Retina (tissue), 1 donor: ENCODE measurements around the gene SLC2A13.
"Not testable (repeated sequence)": the region's sequence is repeated elsewhere in the genome, so short reads cannot be mapped to it uniquely, and the experiment has no call there.

ENCODE experiments used
- DNase-seq: peaks from one replicate; pipeline ENCODE4 v3.0.0-alpha.2; 2016

Gene SLC2A13

DNA sequence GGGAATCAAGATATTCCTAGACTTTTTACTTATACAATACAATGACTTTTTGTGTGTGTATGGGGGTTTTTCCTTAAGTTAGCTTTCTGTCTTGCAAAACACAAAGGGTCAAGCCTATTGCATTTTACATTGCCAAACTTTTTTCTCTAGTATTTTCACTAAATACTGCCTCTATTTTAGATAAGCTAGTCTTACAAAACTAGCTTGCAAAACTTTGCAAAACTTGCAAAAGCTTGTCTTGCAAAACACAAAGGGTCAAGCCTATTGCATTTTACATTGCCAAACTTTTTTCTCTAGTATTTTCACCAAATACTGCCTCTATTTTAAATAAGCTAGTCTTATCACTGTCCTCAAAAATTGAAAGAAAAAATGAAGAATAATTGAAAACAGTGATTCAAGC lies 183.3 kb downstream of the SLC2A13 start:
- DNase-seq = not testable (repeated sequence)

GRCh38 chr12:39920647-39921046 lies 185.2 kb downstream of the SLC2A13 start:
- no peak for DNase-seq

GRCh38 chr12:39920222-39920621 lies 185.7 kb downstream of the SLC2A13 start:
- DNase-seq = no peak

DNA sequence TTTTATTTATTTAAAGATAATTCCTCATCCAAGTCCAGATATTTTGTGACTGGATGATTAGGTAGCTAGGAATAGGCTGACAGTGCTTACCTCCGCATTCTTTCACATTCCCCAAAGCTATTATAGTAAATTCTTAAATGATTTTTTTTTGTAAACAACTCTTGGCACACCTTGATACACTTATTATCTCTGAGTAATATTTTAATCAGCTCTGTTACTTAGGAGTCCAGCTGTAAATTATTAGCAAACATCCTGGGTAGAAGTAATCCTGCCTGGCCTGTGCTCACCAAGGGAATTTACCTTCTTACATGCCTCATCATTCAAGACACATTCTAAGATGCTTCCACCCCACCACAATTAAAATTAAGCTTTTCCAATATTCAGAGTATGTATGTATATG lies 186.1 kb downstream of the SLC2A13 start:
- no peak for DNase-seq

- no peak for DNase-seq
Measured at GRCh38 chr12:39915249-39915648, 190.6 kb downstream of the SLC2A13 start.

DNA sequence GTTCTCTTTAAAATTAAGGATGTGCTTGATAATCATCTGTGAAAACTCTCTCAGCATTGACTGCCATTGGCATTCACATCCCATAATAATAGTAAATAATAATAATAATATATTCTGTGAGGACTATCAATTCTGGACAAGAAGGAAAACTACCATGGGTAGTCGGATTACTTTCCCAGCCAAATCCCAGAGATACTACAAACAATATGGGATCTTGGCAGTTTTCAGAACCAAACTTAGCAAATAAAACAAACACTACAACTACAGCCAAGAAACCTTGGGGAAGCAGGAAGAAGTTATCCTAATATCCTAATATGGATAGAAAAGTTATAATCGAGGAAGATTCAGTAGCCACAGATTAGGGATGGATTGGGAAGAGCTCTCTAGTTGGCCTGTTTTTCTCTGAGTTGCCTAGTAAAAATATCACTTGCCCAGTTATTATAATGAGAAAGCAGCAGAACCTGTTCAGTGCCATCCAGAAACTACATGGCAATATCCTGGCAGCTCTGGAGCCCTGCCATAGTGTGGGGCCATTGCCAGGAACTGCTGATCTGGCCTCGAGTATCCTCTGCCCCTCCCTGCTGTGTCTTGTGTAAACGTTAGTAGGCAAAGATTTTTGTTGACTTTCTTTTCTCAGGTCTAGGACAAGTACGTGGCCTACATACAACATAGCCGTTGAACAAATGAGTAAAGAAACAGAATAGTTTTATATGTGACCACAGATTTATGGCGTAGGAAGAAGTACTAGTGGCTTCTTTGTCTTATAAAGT lies 193.5 kb downstream of the SLC2A13 start:
- DNase-seq = no peak

- no peak for DNase-seq
Measured at GRCh38 chr12:39906237-39906636, 199.6 kb downstream of the SLC2A13 start.

DNA sequence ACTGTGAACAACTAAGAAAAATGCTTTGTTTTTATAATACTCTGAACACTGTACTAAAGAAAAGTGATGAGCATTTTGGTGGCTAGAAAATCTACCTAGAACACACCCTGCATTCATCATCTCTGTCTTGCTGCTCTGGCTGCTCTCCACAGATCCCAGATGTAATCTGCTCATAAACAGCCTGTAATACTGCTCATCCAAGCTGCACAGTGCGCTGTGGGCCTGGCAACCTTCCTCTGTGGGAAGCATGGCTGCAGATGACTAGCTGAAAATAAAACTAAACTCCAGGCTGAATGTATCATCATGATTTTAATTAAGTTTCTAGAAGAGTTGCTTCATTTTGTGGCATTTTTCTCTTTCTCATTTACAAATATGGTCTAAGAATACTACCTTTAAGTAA lies 200.7 kb downstream of the SLC2A13 start:
- no peak for DNase-seq

DNA sequence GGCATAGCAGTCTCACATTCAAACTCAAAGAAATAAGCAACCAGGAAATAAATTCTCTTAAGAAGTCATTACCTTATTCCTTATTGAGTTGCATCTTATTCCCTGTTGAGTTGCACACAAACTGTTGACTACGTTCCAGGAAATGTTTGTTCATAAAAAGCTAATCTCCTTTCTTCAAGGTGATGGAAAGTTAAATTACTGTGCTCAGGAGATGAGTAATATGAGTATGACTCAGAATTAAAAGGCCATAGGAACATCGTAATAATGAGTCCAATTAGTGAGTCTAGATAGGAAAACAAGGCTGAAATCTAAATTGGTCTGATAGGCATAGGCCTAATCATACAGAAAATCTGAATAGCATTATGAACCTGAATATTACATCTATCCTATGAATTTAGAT lies 203.1 kb downstream of the SLC2A13 start:
- DNase-seq = no peak

GRCh38 chr12:39897315-39897714 lies 208.6 kb downstream of the SLC2A13 start:
- DNase-seq = no peak

DNA sequence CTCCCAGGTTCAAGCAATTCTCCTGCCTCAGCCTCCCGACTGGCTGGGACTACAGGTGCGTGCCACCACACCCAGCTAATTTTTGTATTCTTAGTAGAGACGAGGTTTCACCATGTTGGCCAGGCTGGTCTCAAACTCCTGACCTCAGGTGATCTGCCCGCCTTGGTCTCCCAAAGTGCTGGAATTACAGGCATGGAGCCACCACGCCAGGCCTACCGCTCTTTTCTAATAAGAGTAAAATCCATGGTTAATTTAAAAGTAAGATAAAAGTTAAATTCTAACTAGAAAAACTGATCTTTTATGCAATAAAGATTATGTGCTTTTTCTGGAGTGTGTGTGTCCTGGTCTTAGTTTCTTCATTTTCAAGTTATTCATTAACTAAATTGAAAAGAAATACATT lies 212.5 kb downstream of the SLC2A13 start:
- DNase-seq = not testable (repeated sequence)

DNA sequence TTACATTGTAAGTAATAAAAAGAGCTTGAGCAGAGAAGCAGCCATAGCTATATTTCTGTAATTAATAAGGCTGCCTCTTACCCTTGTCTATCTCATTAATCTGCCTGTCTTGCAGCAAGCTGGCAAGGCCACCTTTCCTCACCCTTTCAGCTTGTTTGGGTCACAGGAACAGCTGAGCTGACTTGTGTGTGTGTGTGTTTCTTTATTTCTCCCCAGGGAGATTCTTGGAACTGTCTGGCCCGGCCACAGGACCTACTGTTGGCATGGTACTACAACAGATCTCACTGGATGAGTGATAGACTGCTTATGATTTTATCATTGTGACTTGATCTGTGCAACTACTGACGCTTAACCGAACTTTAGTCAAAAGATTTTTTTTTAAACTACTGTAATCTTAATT lies 213.7 kb downstream of the SLC2A13 start:
- DNase-seq = peak; percentile 28

DNA sequence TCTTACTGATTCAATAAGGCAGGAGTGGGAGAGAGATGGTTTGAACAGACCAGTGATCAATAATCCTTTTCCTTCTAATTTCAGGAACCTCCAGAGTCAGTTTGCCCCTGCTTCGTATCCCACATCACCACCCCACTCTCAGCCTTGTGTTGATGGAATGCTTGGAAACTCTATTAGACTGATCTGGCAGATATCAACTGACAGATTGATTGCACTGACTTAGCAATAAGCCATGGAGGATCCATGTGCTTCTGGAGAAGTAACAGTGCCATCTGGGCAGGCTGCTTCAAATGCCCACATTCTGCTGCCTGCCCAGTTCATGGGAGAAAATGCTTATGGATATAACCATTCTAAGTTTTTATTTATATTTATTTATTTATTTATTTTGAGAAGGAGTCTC lies 218.0 kb downstream of the SLC2A13 start:
- DNase-seq = no peak

DNA sequence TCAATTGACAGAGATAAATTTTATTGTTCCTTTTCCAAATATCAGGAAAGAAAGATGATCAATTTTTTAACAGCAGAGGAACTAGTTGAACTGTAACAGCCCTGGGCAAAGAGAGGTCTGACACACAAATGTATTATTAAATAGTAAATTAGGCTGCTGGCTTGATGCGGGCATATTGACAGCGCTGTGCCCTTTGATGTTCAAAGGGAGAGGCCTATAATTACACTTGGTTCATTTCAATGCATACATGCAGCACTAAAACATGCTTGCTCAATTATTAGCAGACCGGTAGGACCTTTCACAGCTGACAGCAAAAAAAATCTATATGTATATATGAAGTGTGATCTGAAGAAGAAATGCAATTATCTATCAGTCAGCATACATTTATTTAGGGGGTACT lies 219.8 kb downstream of the SLC2A13 start:
- no peak for DNase-seq

DNA sequence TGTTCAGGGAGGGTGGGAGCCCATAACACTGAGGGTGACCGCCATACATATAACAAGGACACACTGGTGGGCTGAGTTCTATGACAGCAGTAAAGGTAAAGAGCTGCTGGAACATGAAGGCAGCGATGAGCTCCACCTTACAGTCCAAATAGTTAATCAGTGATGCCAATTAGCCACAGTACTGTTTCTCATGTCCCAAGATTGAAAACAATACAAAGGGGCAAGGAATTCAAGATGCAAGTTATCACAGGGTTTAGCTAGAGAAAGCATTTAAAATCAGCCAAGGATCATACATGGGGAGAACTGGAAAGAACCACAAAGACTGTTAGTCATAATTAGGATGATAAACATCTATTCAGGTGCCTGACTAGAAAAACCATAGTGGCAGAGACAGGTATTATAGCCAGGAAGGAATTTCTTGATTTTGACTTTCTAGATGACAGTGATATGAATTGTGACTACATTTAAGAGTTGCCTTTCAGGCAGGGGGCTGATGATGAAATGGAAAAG lies 221.2 kb downstream of the SLC2A13 start:
- DNase-seq = no peak

GRCh38 chr12:39883411-39883810 lies 222.5 kb downstream of the SLC2A13 start:
- no peak for DNase-seq

- no peak for DNase-seq
Measured at GRCh38 chr12:39878753-39879152, 227.1 kb downstream of the SLC2A13 start.

DNA sequence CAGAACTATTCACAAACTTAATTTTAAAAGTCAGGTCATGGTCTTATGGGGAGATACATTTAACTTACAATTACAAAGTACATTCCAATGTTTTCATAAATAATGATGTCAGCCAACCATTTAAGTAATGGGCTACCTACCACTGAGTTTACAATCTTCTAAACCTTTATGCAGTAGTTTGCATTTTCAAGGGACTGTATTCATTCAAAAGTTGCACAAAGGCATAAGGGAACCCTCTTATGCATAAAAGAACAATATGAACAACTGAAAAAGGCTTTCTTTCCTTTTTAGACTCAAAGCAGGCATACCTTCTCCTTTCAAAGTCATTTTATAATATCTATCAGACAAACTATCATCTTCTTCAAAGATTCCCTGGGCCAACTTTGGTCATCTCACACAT lies 230.2 kb downstream of the SLC2A13 start:
- no peak for DNase-seq

DNA sequence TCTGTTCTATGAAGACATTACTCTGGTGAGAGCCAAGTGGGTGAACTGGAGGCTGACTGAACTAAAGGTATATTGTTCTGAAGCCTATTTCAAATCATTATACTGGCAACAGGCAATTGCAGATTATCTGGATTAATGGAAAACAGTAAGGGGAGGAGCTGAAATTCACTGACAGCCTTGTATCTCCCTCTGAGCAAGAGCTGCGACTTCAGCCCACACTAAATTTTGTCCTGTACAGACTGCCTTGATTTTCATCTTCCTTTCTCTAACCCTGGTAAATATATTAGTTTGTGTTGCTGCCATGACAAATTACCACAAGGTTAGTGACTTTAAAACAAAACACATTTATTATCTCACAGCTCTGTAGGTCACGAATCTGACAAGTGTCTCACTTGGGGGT lies 231.1 kb downstream of the SLC2A13 start:
- DNase-seq = no peak

DNA sequence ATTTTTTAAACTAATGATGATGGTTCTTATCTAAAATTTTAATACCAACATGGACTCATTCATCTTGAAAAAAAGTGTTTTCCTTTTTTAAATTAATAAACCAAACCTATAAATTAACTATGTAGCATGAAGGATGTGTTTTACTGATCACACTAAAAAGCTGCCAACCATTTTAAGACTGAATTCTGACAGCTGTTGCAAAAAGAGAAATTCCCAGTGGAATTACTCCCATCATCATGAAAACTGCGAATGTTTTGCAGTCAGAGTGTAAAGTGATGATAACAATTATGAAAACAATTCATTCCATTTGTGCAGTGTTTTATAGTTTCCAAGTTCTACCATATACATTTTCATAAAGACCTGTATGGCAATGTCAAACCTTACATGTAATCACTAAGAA lies 232.8 kb downstream of the SLC2A13 start:
- DNase-seq = no peak

GRCh38 chr12:39872425-39872824 lies 233.5 kb downstream of the SLC2A13 start:
- DNase-seq = peak; percentile 33

DNA sequence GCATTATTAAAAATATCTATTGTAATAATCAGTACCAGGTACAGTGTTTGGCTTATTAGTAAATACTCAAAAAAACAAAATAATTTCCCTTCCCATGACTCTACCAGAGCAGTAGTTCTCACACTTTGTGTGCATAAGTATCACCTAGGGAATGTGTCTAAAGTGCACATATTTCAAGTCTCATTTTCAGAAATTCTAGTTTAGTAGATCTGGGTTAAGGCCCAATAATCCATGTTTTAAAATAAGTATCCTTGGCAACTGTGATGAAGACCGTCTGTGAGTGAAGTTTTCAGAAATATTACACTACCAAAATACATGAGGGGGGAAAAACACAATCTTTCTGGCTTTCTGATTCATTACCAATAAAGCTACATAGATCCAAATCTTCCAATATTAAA lies 237.6 kb downstream of the SLC2A13 start:
- DNase-seq = no peak

DNA sequence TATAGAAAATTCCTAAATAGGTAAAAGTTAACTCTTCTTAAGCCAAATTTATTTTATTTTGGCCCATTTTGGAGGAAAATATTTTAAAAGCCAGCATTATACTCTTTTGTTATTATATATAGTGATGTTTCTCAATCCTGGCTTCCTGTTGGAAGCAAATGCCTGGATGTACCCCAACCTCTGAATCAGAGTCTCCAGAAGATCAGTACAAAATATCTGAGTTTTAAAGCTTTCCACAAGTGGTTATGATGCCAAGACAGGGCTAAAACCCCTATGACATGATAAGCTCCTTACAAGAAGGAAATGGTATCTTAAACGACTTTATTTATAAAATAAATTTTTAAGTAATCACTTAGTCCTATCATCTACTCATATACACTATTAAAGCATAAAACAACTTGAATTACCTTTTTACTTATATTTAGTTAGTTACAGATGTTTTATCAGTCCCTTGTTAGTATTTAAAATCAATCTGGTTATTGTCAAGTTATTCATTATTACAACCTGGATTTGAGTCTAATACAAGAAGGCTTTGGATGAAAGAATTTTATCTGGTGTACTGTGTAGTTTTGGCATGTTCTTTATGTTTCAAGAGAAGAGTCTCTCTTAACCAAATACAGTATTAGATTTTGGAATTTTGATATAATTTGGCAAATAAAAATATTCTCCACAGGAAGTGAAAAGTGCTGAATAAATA lies 238.1 kb downstream of the SLC2A13 start:
- no peak for DNase-seq

GRCh38 chr12:39866135-39866534 lies 239.7 kb downstream of the SLC2A13 start:
- no peak for DNase-seq
